ENCODE data around the gene AKAP4. TPM values are rescaled to one million over a fixed set of nuclear protein-coding genes. Genes with fewer than 3 reads are reported as not detected.

The AKAP4 gene
- polyA plus RNA-seq, 3 donors = 0.11 to 0.16 (median 0.11) TPM

Other genes with a start within 250 kb of the AKAP4 start
- gene CCNB3, start 3.8 kb upstream of the AKAP4 start, polyA plus RNA-seq (ENCODE audit: insufficient read length in 3 of 3) = 1 to 10 TPM in 2 of 3 donors, under 1 TPM in 1; 0.99 to 1.1 (median 1.1) TPM